ENCODE results near the gene TTC21B.

The TTC21B gene

DNA sequence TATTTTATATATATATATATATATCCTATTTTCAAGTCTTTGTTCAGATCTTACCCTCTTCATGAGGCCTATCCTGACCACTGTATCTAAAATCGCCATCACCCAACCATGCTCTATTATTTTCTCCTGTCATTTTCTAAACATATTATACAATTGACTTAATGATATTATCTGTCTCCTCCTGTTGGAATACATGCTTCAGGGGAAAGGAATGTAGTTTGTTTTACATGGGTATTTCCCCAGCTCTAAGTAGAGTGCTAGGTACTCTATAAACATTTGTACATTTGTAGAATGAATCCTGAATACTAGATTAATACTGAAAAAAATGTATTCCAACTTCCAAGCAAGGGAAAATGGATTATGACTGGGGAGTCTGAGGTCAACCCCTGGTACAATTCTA is 26.2 kb downstream of the TTC21B start:
- no peak for DNase-seq (ENCODE audit: extremely low read depth in 1 of 2, low read depth in 1 of 2)

- no peak for DNase-seq (ENCODE audit: extremely low read depth in 1 of 2, low read depth in 1 of 2)
Measured at GRCh38 chr2:165924946-165925345, 28.6 kb downstream of the TTC21B start.

GRCh38 chr2:165920748-165921147 is 32.8 kb downstream of the TTC21B start:
- no peak for DNase-seq (ENCODE audit: extremely low read depth in 1 of 2, low read depth in 1 of 2)

DNA sequence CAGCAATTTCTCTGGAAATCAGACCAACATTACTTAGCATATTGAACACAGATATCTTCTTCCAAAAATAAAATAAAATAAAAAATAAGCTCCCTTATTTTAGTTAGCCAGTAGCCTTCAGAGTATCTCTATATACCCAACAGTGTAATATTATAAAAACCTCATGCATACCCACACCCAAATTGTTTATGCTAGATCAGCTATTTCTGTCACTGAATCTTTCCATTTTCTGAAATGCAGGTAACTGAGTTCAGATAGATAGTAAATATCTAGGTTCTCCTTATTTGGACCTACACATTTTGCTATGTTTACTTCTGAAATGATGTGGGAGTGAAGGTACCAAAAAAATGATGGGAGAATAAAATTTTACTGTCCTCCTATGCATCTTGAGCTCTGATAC is 39.9 kb downstream of the TTC21B start:
- DNase-seq (ENCODE audit: extremely low read depth in 1 of 2, low read depth in 1 of 2) = no peak

- DNase-seq (ENCODE audit: extremely low read depth in 1 of 2, low read depth in 1 of 2) = no peak
Measured at GRCh38 chr2:165911981-165912380, 41.6 kb downstream of the TTC21B start.

DNA sequence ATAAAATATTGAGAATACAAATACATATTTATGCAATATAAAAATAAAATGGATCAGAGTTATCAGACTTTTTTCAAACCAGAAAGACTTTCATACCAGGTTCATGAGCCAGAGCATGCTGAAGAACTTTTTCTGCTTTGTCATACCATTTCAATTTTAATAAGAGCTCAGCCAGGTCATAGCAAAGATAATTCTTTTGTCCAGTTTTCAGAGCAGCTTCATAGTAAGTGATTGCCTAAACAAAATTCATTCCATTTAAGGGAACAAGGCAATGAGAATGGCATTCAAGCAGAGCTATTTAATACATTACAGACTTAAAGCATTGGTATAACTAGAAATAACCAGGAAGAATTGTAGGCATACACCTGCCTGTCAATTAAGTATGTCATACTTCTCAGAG is 42.3 kb downstream of the TTC21B start:
- no peak for DNase-seq (ENCODE audit: extremely low read depth in 1 of 2, low read depth in 1 of 2)

DNA sequence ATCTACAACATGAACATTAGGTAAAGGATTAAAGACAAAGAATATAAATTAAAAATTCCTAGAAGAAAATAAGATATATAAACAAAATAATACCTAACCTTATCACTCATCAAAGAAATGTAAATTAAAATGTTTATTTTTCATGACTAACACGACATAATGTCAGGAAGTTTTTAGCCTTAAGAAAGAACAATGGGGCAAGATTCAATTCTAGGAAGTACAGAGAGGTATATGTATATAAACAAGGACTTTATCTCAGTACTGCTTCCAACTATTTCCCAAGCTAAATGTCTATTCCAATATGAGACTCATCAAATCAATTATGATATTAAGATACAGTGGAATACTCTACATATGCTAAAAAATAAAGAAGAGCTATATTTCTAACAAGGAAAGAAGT is 44.1 kb downstream of the TTC21B start:
- DNase-seq (ENCODE audit: extremely low read depth in 1 of 2, low read depth in 1 of 2) = no peak

DNA sequence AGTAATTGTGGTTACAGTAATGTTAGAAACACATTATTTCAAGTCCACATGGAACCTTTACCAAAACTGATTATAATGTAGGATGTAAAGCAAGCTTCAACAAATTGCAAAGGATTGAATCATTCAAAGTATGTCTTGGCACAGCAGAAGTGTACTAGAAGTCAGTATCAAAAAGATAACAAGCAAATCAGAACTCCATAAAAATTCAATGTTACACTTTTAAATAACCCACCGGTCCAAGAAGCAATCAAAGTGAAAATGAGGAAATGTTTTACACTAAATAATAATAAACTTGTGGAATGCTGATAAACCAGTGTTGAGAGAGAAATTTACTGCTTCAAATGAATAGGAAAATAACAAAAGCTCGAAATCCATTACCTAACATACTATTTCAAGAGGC is 47.7 kb downstream of the TTC21B start:
- no peak for DNase-seq (ENCODE audit: extremely low read depth in 1 of 2, low read depth in 1 of 2)

DNA sequence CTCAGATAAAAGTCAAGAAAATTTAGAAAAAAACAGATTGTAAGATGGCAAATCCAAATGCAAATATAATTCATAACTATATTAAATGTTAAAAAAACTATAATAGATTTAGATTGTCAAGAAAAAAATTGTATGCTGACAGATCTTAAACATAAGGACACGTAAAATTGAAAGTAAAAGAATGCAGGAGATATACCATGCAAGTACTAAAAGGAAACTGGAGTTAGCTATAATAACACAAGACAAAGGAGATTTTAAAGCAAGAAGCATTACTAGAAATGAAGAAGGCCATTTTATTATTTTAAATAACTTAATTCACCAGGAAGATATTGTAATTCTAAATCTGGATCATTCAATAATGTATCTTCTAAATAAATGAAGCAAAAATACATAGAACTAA is 48.3 kb downstream of the TTC21B start:
- DNase-seq (ENCODE audit: extremely low read depth in 1 of 2, low read depth in 1 of 2) = no peak

GRCh38 chr2:165904432-165904831 is 49.1 kb downstream of the TTC21B start:
- DNase-seq (ENCODE audit: extremely low read depth in 1 of 2, low read depth in 1 of 2) = no peak

GRCh38 chr2:165903406-165903805 is 50.2 kb downstream of the TTC21B start:
- DNase-seq (ENCODE audit: extremely low read depth in 1 of 2, low read depth in 1 of 2) = no peak

GRCh38 chr2:165902934-165903333 is 50.6 kb downstream of the TTC21B start:
- DNase-seq (ENCODE audit: extremely low read depth in 1 of 2, low read depth in 1 of 2) = no peak

DNA sequence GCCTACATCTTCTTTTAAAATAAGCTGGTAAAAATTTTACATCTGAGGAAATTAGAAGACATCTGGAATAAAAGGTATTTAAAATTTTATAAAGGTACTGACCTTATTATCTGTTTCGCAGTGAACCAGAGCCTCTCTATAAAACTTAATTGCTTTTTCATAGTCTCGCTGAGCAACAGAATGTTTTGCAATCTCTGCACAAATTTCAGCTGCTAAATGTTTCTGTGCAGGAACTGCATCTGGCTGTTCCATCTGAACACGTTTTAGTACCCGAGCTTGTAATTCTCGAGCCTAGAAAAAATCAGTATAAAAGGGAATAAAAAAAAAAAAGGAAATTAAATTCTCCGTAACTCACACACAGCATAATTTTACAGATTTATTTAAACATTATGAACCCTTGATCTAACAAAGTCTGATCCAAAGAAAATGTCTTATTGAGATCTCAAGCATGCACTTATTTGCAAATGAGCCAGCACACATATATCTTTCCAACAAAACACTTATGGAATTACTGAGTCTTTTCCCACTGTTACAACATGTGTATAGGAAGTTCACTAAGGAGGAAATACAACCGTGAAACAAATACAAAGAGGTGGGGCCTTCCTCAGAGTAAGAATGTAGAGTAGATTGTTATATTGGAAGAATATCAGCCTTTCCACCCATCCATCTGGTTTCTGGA is 51.8 kb downstream of the TTC21B start:
- DNase-seq (ENCODE audit: extremely low read depth in 1 of 2, low read depth in 1 of 2) = no peak

DNA sequence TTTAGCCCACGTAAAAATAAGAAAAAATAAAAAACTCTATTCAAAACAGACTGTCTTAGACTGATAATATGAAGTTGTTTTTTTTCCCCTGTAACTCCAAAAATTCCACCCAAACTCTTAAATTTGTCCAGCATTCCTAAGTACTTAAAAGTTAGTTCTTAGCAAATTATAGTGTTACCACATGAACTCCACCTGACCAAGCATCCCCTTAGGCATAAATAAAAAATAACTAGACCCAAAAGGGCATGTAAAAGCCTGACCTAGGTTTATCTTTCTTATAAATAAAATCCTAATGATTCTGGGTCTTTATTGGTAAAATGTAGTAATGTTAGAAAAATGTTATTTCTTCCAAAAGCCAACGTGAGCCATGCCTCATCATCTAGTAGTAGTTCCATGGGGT is 54.3 kb downstream of the TTC21B start:
- DNase-seq (ENCODE audit: extremely low read depth in 1 of 2, low read depth in 1 of 2) = no peak

DNA sequence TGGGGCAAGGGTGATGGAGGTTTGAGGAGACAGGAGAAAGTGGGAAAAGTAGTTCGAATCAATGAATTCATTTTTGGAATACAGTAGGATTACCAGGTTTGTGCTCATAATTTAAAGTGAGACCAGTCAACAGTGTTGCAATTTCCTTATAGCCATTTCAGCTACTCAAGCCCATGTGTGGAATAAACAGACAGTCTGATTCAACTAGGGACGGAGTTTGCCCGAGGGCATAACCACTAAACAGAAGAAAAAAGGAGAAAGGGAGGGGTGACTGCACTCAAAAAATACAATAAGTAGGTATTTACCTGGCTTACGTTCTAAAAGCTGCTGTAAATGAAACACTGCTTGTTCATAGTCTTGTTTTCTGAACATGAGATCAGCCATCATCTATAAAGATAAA is 55.2 kb downstream of the TTC21B start:
- DNase-seq (ENCODE audit: extremely low read depth in 1 of 2, low read depth in 1 of 2) = no peak

GRCh38 chr2:165897726-165898125 is 55.9 kb downstream of the TTC21B start:
- no peak for DNase-seq (ENCODE audit: extremely low read depth in 1 of 2, low read depth in 1 of 2)

DNA sequence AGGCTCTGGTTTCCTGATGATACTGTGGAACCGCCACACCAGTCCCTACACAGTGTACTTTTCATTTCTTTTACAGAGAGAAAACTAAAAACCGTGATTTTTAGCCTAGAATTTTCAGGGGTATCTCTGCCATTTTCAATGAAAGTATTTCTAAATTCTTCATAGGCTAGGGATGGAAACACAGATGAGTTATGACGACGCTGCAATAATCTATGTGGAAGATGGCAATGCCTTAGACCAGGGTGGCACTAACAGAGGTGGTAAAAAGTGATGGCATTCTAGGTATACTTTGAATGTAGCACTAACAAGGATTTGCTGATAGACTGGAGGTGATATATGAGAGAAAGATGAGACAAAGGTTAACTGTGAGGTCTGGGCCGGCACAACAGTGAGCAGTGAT is 56.5 kb downstream of the TTC21B start:
- no peak for DNase-seq (ENCODE audit: extremely low read depth in 1 of 2, low read depth in 1 of 2)

GRCh38 chr2:165895974-165896373 is 57.6 kb downstream of the TTC21B start:
- no peak for DNase-seq (ENCODE audit: extremely low read depth in 1 of 2, low read depth in 1 of 2)

DNA sequence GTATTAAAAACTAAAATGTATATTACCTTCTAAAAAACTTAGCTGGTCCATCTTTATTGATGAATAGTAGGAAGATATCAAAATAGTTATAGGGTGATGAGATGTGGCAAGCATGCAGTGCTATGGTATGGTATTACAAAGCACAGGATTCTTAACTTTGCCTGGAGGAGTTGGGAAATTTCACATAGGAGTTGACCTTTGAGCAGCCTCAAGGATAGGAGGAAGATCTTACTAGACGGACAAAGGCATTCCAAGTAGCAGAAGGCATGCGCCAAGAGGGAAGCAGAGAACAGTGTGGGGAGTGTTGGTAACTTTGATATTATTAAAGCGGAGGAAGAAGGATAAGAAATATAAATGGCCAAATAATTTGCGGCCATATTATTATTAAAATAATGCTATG is 60.0 kb downstream of the TTC21B start:
- no peak for DNase-seq (ENCODE audit: extremely low read depth in 1 of 2, low read depth in 1 of 2)

DNA sequence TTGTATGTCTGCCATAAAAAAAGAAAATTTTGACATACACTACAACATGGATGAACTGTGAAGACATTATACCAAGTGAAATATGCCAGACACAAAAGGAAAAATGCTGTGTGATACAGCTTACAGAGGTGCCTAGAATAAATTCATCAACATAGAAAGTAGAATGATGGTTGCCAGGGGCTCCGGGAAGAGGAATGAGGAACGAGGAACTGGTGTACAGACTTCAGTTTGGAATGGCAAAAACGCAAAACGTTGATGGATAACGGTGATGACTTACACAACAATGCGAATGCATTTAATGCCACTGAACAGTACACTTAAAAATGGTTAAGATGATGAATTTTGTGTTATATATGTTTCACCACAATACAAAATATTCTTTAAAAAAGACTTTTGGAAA is 61.0 kb downstream of the TTC21B start:
- DNase-seq (ENCODE audit: extremely low read depth in 1 of 2, low read depth in 1 of 2) = no peak

GRCh38 chr2:165891943-165892342 is 61.6 kb downstream of the TTC21B start:
- no peak for DNase-seq (ENCODE audit: extremely low read depth in 1 of 2, low read depth in 1 of 2)

- no peak for DNase-seq (ENCODE audit: extremely low read depth in 1 of 2, low read depth in 1 of 2)
Measured at GRCh38 chr2:165891345-165891744, 62.2 kb downstream of the TTC21B start.

DNA sequence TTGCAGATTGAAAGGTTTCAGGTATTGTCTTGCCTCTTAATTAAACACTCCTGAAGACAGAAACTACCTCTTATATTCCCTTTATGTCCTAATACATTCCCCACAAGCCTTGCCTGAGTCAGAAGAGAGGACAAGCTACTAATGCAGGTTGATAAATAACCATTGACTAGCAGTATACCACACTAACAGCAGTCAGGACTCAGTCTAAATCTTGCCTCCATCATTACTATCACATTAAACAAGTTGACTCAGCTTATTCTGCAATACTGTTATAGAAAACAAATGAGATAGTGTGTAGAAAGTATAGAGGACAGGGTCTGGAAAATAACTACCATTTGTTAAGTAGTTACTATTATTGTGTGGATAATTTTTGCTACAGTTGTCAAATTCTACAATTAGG is 63.8 kb downstream of the TTC21B start:
- no peak for DNase-seq (ENCODE audit: extremely low read depth in 1 of 2, low read depth in 1 of 2)
